MM.1S (cell line): ENCODE results near the gene EML6.

Source experiments
- CTCF ChIP-seq: fragments of 300-600 bp; sonication (generic); IDR thresholded peaks from 2 replicates; pipeline ENCODE4 v1.5.1; 2016; ENCODE audit warnings: antibody characterized with exemption, low read length, mixed read lengths
- EZH2 ChIP-seq: fragments of 300-600 bp; sonication (generic); optimal IDR thresholded peaks from 2 replicates; pipeline ENCODE3; 2017; ENCODE audit warnings: low read depth, mild to moderate bottlenecking, antibody characterized with exemption, low read length, mixed read lengths

DNA sequence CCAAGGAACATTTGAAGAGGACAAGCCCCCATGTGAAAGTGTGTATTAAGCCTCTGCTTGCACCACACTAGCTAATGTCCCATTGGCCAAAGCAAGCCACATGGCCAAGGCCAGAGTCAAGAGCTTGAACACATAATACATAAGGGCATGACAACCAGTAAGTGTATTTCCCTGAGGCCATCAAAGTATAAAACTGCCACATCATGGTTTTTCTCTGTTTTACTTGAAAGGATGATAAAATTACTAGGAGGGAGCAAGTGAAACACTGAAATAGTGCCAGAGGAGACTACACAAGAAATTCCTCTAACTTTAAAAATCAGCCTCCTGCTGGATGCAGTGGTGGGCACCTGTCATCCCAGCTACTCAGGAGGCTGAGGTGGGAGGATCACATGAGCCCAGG is 30.9 kb upstream of the EML6 start:
- no peak for TF ChIP-seq EZH2
- TF ChIP-seq CTCF: no peak
